Renal pelvis (tissue), 4 donors: ENCODE data around the gene LRG1. TPM values are rescaled to one million over a fixed set of nuclear protein-coding genes. Genes with fewer than 3 reads are reported as not detected.
"Not testable (repeated sequence)": the region's sequence is repeated elsewhere in the genome, so short reads cannot be mapped to it uniquely, and the experiment has no call there.

Source experiments
- DNase-seq: peaks from one replicate; pipeline ENCODE4 v3.0.0-alpha.2; 2013
- polyA plus RNA-seq, 3 donors: library from polyadenylated mRNA; unstranded; fragments of 120-200 nt; gene quantifications; one replicate each; pipeline ENCODE4 v1.2.1, GENCODE V29; 2013; ENCODE audit not compliant: insufficient read length in 3 of 3

The LRG1 gene
- polyA plus RNA-seq, 3 donors, result 0.69 to 1.1 (median 0.83) TPM

DNA sequence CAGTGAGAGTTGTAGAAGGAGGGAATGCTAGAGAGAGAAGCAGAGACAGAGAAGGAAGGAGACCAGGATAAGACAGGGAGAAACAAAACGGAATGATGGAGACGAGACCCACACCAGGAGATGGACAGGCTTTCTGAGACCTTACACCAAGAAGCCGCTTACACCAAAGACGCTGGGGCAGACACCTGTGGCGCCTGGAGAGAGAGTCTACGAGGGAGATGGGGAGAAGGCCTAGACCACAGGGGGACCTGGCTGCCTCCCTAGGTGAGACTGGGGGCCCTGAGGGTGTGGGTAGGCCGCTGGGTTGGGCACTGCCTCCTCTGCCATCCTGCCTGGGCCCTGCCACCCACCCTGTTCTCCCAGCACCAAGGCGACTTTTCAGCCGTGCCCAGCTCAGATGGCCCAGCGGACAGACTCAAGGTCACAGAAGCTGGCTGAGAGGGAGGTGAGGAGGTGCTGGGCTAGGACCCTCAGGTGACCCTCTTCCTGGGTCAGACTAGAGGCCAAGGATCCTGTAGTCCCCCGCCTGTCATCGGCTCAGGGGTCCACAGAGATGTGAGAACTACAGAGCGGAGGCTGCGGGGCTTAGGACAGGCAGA is 9.8 kb downstream of the LRG1 start:
- no peak for DNase-seq

GRCh38 chr19:4528843-4529242 is 11.0 kb downstream of the LRG1 start:
- no peak for DNase-seq

GRCh38 chr19:4527377-4527776 is 12.5 kb downstream of the LRG1 start:
- not testable (repeated sequence) for DNase-seq

DNA sequence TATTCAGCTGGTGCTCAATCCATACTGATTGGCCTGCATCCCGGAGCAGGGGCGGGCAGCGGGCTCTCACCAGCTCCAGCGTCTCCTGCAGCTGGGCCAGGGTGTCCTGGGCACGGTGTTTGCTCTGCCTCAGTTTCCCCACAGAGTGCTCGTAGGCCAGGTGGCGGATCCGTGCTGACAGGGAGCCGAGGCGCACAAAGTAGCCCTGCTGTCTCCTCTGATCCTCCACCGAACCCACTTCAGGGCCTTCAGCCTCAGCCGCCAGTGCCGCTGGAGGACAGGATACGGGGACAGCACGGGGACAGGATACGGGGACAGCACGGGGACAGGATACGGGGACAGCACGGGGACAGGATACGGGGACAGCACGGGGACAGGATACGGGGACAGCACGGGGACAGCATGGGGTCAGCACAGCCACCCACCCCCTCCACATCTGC is 14.3 kb downstream of the LRG1 start:
- DNase-seq, result no peak

DNA sequence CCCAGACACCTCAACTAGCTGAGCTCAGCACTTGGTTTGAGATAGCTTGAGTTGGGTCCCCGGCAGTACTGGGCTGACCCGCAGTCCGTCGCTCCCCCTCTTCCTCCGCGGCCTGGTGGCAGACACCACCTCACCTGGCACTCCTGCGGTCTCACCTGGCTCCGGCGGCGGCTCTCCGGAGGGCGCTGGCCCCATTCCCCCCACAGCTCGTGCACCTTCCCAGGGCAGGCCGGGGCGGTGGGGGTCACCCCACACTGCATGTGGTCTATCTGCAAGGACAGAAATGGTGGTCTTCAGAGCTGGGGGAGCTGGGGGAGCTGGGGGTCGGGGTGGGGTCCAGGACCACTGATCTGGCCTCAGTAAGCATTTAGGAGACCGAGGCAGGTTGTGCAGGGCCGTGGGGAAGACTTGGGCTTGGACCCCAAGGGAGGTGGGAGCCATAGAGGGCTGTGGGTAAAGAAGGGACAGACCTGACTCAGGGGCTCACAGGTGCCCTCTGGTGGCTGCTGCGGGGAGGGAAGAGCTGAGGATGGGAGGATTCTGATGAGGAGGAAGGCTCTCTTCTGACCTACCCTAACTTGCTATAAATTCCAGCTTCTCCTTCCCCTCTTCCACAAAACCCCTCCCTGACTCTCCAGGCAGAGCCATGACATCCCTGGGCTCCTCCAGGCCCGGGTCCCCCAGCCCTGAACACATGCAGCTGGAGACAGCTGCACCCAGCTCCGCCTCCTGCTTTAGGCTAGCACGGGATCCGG is 14.9 kb downstream of the LRG1 start:
- no peak for DNase-seq

DNA sequence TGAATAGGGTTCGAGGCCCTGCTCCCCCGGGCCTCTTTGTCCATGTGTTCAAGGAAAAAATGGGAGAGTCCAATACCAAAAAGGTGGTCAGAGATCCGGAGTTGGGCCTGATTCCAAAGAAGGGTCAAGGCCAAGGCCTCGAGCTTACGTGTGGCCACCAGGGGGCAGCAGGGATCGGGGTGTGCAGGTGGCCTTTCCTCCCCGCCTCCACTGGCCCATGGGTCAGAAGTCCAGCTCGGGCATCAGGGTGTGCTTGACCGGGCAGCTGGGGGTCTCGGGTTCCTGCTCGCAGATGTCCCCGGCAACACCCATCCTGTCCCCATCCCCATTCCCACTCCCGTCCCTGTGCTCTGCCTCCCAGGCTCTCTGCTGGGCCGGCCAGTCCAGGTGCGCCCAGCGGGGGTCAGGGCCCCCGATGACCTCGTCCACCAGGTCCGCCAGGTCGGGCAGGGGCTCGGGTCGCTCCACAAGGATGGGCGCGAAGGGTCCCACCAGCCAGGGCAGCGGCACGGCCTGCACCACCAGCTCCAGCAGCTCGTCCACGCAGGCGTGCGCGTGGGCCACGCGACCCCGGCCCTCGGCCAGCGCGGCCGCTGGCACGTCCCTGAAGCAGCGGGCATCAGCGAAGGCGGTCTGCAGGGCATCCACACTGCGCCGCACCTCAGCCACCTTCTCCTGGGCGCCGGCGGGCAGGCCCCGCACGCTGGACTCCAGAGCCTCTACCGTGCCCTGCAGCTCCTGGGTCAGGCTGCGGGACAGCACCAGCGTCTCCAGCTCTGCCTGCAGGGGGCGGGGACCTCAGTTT is 16.3 kb downstream of the LRG1 start:
- no peak for DNase-seq

GRCh38 chr19:4522291-4523002 is 17.4 kb downstream of the LRG1 start:
- DNase-seq, result no peak

- DNase-seq, result no peak
Observed at GRCh38 chr19:4521888-4522242, 18.0 kb downstream of the LRG1 start.

GRCh38 chr19:4521170-4521887 is 18.5 kb downstream of the LRG1 start:
- no peak for DNase-seq

DNA sequence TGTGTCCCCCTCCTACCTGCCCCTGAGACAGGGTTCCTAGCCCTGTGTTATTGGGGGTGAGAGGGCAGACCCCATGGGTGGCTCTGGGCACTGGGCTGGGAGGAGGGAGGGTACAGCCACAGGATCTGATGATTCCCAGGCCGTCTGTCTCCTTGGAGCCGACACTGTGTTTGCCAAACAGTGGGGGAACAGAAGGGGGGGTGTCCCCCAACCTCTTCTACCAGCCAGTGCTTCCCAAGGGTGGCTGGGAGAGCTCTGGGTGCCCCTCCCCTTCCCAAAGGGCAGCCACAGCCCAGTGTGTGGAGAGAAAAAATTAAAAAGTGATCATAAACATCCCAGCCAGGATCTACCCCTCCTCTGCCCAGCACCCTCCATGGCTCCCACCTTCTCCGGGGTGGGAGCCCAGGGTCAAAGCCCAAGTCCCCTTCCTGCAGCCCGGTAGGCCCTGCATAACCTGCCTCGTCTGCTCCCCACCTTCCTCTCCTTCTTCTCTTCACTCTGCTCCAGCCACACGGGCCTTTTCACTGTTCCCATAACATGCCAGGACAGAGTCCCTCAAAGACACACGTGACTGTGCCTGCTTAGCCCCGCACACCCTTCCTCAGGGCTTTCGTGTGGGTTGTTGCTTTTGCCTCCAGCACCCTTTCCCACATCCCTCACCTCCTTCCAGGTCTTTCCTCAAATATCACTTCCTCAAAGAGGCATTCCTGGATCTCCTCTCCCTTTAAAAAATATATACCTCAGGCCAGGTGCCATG is 20.1 kb downstream of the LRG1 start:
- DNase-seq, result no peak

DNA sequence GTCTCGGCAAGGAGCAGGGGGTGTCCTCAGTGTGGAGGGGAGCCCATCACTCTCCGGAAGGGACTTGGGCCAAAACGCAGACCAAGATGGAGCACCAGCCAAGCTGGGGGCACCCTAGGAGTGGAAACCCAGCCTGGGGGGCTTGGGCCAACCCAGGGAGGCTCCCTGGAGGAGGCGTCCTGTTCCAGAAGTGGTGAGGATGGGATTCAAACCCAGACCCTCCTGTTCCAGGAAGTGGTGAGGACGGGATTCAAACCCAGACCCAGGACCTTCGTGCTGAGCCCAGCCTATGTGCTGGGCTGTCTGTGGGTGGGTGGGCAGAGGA is 20.7 kb downstream of the LRG1 start:
- DNase-seq, result no peak

DNA sequence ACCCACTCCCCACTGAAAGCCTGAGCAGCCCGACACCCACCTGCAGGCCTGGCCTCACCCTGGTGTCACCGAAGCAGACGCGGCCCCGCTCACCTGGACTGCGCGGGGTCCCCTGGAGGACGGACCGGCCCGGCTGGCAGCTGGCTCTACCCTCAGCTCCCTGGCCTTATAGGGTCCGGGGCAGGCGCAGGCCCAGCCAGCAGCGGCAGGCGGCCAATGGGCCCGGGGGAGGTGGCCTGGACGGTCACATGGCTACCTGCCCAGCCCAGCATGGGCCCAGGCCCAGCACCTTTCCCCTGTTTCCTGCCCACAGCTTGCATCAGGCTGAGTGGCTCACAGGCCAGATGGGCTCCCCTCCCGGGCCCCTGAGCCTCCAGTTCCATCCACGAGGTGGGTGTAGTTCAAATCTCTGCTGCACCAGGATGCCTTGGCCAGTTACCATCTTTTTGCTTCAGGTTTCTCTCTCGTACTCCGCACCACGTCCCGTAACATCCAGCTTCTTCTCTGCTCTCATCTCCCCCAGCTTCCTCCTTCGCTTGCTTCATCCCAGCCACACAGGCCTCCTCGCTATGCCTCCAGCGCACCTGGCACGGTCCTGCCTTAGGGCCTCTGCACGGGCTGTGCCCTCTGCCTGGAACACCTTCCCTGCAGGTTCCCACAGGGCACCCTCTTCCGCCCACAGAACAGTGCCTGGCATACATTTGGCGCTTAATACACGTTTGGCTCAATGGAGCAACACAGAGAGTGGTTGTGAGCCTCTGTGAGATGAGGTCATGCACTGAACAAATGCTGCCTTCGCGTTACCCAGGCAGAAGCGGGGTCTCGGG is 21.3 kb downstream of the LRG1 start, which contains the start of gene PLIN4:
Gene PLIN4, minus strand, starts transcription at position 142 of the 827 bp plus-strand sequence. CDS start 214 bp downstream, outside the sequence.
- no peak for DNase-seq

GRCh38 chr19:4517451-4518057 is 22.3 kb downstream of the LRG1 start:
- DNase-seq, result no peak

- DNase-seq, result no peak
Observed at GRCh38 chr19:4516939-4517300, 22.9 kb downstream of the LRG1 start.

- no peak for DNase-seq
Observed at GRCh38 chr19:4516199-4516938, 23.5 kb downstream of the LRG1 start.

DNA sequence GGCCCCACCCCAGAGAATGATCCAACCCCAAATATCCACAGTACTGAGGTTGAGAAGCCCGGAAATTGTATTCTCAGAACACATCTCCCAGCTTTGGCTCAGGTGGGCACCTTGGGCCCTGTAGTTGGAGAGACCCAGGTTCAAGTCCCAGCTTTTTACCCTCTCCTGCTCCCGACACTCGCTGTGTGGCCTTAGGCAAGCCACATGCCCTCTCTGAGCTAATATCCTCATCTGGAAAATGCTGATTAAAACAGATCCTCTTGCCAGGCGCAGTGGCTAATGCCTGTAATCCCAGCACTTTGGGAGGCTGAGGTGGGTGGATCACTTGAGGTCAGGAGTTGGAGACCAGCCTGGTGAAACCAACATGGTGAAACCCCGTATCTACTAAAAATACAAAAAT is 24.1 kb downstream of the LRG1 start:
- DNase-seq, result no peak

DNA sequence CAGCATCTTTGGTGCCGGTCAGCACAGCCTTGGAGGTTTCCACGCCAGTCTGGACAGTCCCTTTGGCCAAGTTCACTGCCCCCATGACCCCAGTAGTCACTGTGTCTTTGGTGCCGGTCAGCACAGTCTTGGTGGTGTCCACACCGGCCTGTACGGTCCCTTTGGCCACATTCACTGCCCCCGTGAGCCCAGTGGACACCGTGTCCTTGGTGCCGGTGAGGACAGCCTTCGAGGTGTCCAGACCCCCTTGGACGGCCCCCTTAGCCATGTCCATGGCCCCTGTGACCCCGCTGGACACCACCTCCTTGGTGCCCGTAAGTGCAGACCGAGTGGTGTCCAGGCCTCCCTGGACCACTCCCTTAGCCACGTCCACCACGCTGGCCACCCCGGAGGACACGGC is 26.6 kb downstream of the LRG1 start:
- DNase-seq, result no peak

DNA sequence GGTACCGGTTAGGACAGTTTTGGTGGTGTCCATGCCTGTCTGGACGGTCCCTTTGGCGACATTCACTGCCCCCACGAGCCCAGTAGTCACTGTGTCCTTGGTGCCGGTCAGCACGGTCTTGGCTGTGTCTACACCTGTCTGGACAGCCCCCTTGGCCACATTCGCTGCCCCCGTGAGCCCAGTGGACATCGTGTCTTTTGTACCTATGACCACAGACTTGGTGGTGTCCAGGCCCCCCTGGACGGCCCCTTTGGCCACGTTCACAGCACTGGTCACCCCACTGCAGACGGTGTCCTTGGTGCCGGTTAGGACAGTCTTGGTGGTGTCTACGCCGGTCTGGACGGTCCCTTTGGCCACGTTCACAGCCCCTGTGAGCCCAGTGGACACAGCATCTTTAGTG is 27.8 kb downstream of the LRG1 start:
- DNase-seq, result no peak
